ENCODE results near the gene LYPD3.

The LYPD3 gene

DNA sequence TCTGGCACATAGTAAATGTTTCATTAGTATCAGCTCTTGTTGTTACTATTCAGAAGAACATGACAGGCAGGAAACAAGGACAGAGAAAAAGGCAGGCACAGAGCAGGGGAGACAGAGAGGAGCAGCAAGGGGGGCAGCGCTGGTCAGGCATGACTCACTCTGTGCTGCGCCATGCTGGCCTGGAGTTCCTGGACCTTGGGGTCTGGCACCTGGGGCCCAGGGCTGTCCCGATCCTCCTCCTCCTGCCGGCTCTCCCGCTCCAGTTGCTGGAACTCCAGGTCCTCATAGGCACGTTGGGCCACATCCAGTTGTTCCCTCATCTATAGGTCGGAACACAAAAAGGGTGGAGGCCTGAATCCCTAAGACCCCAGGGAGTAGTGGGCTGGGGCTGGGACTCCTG lies 31.6 kb upstream of the LYPD3 start:
- TF ChIP-seq, protein P1, sequence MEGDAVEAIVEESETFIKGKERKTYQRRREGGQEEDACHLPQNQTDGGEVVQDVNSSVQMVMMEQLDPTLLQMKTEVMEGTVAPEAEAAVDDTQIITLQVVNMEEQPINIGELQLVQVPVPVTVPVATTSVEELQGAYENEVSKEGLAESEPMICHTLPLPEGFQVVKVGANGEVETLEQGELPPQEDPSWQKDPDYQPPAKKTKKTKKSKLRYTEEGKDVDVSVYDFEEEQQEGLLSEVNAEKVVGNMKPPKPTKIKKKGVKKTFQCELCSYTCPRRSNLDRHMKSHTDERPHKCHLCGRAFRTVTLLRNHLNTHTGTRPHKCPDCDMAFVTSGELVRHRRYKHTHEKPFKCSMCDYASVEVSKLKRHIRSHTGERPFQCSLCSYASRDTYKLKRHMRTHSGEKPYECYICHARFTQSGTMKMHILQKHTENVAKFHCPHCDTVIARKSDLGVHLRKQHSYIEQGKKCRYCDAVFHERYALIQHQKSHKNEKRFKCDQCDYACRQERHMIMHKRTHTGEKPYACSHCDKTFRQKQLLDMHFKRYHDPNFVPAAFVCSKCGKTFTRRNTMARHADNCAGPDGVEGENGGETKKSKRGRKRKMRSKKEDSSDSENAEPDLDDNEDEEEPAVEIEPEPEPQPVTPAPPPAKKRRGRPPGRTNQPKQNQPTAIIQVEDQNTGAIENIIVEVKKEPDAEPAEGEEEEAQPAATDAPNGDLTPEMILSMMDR (conservative IDR thresholded peaks at IDR 0.05; ENCODE audit: low read length): no peak
- DNase-seq (ENCODE audit: low read depth): no peak
- H3K4me3 ChIP-seq (ENCODE audit: low read length): no peak overlapping the region

DNA sequence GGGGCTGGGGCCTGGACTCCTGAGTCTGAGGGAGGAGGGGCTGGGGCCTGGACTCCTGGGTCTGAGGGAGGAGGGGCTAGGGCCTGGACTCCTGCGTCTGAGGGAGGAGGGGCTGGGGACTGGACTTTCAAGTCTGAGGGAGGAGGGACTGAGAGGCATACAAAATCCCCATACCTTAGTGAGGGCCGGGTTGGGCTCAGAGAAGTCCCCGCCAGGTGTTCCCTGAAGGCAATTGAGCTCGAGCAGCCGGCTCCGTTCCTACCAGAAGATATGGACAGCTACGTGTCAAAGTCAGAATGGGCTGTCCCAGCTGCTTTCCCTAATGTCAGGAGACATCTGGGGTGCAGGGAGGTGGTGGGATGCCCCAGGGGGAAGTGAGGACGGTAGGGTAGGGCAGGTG lies 29.7 kb upstream of the LYPD3 start:
- TF ChIP-seq, protein P1 (conservative IDR thresholded peaks at IDR 0.05; ENCODE audit: low read length): no peak
- no peak for DNase-seq (ENCODE audit: low read depth)
- H3K4me3 ChIP-seq (ENCODE audit: low read length): no peak overlapping the region

DNA sequence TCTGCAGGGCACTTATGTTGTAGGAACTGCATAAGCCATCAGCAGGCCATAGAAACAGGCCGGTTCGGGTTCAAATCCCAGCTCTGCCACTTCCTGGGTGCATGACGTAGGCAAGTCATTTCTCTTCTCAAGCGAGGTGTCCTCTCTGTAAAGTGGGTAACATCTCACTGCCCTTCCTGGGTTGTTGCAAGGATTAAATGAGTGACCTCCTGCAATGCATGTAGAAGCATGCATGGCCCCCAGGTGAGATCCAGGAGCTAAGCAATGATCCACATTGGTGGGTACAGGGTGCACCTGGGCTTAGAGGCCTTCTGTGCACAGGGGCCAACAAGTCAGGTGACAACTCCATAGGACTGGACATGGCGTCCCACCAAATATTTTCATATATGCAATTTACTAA lies 25.4 kb upstream of the LYPD3 start:
- TF ChIP-seq, protein P1 (conservative IDR thresholded peaks at IDR 0.05; ENCODE audit: low read length): no peak
- DNase-seq (ENCODE audit: low read depth): no peak
- no peak overlapping the region for H3K4me3 ChIP-seq (ENCODE audit: low read length)

DNA sequence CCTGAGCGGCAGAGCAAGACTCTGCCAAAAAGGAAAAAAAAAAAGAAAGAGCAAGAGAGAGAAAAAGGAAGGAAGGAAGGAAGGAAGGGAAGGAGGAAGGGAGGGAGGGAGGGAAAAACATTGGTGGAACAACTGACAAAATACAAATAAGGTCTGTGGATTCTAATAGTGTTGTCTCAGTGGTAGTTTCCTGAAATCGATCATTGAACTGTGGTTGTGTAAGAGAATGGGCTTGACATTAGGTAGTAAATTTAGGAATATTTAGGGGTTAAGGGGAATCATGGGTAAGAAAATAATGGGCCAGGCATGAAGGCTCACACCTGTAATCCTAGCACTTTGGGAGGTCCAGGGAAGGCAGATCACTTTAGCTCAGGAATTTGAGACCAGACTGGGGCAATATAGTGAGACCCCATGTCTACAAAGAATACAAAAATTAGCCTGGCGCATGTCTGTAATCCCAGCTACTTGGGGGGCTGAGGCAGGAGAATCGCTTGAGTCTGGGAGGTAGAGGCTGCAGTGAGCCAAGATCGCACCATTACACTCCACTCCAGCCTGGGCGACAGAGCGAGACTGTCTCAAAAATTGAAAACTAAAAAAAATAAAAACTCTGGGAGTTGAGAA lies 24.7 kb upstream of the LYPD3 start:
- TF ChIP-seq, protein P1 (conservative IDR thresholded peaks at IDR 0.05; ENCODE audit: low read length): no peak
- DNase-seq (ENCODE audit: low read depth): no peak

DNA sequence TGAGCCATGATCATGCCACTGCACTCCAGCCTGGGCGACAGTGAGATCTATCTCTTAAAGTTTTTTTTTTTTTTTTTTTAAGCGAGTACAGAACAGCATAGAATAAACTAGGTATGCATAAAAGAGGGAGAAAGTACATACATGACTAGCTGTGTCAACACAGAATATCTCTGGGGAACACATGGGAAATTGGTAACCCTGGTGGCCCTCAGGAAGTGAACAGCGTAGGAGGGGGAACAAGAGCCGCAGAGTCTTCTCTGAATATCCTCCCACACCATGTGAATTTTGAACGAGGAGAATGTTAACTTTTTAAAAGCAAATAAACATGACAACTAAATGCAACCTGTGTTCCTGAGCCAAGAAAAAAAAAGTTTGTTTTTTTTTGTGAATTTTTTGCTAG lies 23.9 kb upstream of the LYPD3 start:
- TF ChIP-seq, protein P1 (conservative IDR thresholded peaks at IDR 0.05; ENCODE audit: low read length): no peak
- no peak overlapping the region for H3K4me3 ChIP-seq (ENCODE audit: low read length)
- DNase-seq (ENCODE audit: low read depth): no peak

More for the DNA sequence above, 24.7 kb upstream of the LYPD3 start:
- H3K4me3 ChIP-seq (ENCODE audit: low read length): no peak overlapping the region

DNA sequence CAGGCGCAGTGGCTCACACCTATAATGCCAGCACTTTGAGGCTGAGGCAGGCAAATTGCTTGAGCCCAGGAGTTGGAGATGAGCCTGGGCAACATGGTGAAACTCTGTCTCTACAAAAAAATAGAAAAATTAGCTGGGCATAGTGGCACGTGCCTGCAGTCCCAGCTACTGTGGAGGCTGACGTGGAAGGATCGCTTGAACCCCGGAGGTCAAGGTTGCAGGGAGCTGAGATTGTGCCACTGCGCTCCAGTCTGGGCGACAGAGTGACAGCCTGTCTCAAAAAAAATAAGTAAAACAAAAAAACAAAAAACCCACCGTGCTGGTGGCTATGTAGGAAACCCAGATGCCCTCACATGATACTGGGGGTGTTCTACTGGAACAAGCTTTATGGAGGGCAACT lies 22.8 kb upstream of the LYPD3 start:
- DNase-seq (ENCODE audit: low read depth): no peak
- no peak overlapping the region for H3K4me3 ChIP-seq (ENCODE audit: low read length)
- TF ChIP-seq, protein P1 (conservative IDR thresholded peaks at IDR 0.05; ENCODE audit: low read length): no peak

DNA sequence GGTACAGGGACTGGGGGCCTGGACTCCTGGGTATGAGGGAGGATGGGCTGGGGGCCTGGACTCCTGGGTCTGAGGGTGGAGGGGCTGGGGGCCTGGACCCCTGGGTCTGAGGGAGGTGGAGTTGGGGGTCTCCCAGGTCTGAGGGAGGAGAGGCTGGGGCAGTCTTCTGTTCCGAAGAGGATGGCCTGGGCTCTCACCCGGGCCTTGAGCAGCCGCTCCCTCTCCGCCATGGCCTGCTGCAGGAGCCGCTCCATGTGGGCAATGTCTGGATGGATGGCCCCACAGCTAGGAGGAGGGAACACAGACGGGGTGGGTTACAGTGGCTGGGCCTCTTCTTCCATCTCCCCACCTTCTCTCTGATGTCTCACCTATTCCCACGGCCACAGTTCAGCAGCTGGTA lies 21.0 kb upstream of the LYPD3 start:
- H3K4me3 ChIP-seq (ENCODE audit: low read length): no peak overlapping the region
- TF ChIP-seq, protein P1 (conservative IDR thresholded peaks at IDR 0.05; ENCODE audit: low read length): no peak
- DNase-seq (ENCODE audit: low read depth): no peak
